ENCODE results near the gene LOXL3. TPM values are rescaled to one million over a fixed set of nuclear protein-coding genes. Genes with fewer than 3 reads are reported as not detected.

The LOXL3 gene
- total RNA-seq, 1 donor from 2014 or later: 30.2 TPM

GRCh38 chr2:74552914-74553811 is 579 bp downstream of the LOXL3 start:
- peaks cover 10% of the 10 kb centered on the region for H3K27me3 Mint-ChIP-seq (ENCODE audit: low read depth)

GRCh38 chr2:74551942-74552913 is 1.5 kb downstream of the LOXL3 start:
- no peak for TF ChIP-seq CTCF (conservative IDR thresholded peaks at IDR 0.05)
- Mint-ChIP-seq H3K27me3 (ENCODE audit: low read depth) (peaks cover 12% of the 10 kb centered on the region), H3K4me1 (peaks cover 47% of the 10 kb centered on the region), H3K36me3 (ENCODE audit: low read depth) (peaks cover 9% of the 10 kb centered on the region), H3K9me3 (no peaks in the 10 kb centered on the region), H3K27ac (ENCODE audit: unreplicated experiment) (peak overlapping the region; percentile 85), H3K4me3 (peak overlapping the region; percentile 96)
- DNase-seq (ENCODE audit: low read depth, low spot score): no peak

More at GRCh38 chr2:74552914-74553811, 579 bp downstream of the LOXL3 start:
- H3K4me3 Mint-ChIP-seq: peak overlapping the region; percentile 96
- H3K27ac Mint-ChIP-seq (ENCODE audit: unreplicated experiment): peak overlapping the region; percentile 95
- peaks cover 9% of the 10 kb centered on the region for H3K36me3 Mint-ChIP-seq (ENCODE audit: low read depth)
- no peaks in the 10 kb centered on the region for H3K9me3 Mint-ChIP-seq
- peaks cover 45% of the 10 kb centered on the region for H3K4me1 Mint-ChIP-seq
- DNase-seq (ENCODE audit: low read depth, low spot score): peak; percentile 52
- no peak for TF ChIP-seq CTCF (conservative IDR thresholded peaks at IDR 0.05)

- Mint-ChIP-seq H3K4me3 (peak overlapping the region; percentile 96), H3K9me3 (no peaks in the 10 kb centered on the region), H3K4me1 (peaks cover 47% of the 10 kb centered on the region), H3K36me3 (ENCODE audit: low read depth) (peaks cover 9% of the 10 kb centered on the region), H3K27ac (ENCODE audit: unreplicated experiment) (no peak overlapping the region), H3K27me3 (ENCODE audit: low read depth) (peaks cover 12% of the 10 kb centered on the region)
- no peak for TF ChIP-seq CTCF (conservative IDR thresholded peaks at IDR 0.05)
- no peak for DNase-seq (ENCODE audit: low read depth, low spot score)
Observed at GRCh38 chr2:74551530-74551929, 2.2 kb downstream of the LOXL3 start.

GRCh38 chr2:74550231-74550630 is 3.5 kb downstream of the LOXL3 start:
- Mint-ChIP-seq H3K27me3 (ENCODE audit: low read depth) (peaks cover 12% of the 10 kb centered on the region), H3K4me3 (peak overlapping the region; percentile 85), H3K9me3 (no peaks in the 10 kb centered on the region), H3K27ac (ENCODE audit: unreplicated experiment) (no peak overlapping the region), H3K36me3 (ENCODE audit: low read depth) (peaks cover 9% of the 10 kb centered on the region), H3K4me1 (peaks cover 47% of the 10 kb centered on the region)
- no peak for DNase-seq (ENCODE audit: low read depth, low spot score)
- no peak for TF ChIP-seq CTCF (conservative IDR thresholded peaks at IDR 0.05)

Data from neural crest cell (in vitro differentiated cells).